ENCODE measurements around the gene PLA2G2A.

DNA sequence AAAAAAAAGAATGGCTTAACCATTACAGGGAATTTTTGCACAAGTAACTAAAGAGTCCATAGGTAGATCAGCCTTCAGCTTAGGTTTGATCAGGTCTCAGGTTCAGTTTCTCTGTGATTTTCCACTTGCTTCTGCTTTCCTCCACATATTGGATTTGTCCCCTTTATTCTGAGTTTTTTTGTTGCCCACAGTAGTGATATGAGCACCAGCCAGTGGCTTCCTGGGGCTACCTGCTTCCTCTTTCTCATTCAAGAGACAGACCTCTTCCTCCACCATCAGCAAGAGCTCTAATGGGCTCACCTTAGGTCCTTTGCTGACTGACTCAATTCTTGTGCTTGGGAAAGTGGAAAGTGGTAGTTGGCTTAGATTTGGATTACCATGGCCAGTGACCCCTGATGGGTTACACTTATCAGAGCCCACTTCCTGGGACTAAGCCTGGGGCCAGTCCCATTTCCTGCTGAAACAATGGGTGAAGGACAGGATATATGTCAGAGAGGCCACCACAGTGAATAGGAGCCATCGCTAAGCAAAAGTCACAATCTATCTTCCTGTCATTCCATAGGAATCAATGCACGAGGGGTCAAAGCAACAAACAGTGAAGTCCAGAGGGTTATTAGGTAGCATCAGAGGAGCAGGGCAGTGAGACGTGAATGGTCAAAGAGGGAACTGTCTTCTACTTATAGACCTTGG, 43.2 kb downstream of the PLA2G2A start:
- TF ChIP-seq, protein P1, sequence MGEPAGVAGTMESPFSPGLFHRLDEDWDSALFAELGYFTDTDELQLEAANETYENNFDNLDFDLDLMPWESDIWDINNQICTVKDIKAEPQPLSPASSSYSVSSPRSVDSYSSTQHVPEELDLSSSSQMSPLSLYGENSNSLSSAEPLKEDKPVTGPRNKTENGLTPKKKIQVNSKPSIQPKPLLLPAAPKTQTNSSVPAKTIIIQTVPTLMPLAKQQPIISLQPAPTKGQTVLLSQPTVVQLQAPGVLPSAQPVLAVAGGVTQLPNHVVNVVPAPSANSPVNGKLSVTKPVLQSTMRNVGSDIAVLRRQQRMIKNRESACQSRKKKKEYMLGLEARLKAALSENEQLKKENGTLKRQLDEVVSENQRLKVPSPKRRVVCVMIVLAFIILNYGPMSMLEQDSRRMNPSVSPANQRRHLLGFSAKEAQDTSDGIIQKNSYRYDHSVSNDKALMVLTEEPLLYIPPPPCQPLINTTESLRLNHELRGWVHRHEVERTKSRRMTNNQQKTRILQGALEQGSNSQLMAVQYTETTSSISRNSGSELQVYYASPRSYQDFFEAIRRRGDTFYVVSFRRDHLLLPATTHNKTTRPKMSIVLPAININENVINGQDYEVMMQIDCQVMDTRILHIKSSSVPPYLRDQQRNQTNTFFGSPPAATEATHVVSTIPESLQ (CRISPR knock-in tag; IDR thresholded peaks at IDR 0.05) = no peak
- TF ChIP-seq, protein P2, sequence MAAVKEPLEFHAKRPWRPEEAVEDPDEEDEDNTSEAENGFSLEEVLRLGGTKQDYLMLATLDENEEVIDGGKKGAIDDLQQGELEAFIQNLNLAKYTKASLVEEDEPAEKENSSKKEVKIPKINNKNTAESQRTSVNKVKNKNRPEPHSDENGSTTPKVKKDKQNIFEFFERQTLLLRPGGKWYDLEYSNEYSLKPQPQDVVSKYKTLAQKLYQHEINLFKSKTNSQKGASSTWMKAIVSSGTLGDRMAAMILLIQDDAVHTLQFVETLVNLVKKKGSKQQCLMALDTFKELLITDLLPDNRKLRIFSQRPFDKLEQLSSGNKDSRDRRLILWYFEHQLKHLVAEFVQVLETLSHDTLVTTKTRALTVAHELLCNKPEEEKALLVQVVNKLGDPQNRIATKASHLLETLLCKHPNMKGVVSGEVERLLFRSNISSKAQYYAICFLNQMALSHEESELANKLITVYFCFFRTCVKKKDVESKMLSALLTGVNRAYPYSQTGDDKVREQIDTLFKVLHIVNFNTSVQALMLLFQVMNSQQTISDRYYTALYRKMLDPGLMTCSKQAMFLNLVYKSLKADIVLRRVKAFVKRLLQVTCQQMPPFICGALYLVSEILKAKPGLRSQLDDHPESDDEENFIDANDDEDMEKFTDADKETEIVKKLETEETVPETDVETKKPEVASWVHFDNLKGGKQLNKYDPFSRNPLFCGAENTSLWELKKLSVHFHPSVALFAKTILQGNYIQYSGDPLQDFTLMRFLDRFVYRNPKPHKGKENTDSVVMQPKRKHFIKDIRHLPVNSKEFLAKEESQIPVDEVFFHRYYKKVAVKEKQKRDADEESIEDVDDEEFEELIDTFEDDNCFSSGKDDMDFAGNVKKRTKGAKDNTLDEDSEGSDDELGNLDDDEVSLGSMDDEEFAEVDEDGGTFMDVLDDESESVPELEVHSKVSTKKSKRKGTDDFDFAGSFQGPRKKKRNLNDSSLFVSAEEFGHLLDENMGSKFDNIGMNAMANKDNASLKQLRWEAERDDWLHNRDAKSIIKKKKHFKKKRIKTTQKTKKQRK (IDR thresholded peaks at IDR 0.05; ENCODE audit: borderline replicate concordance, low read depth, low read length) = no peak
- no peak for TF ChIP-seq EZH2 (IDR thresholded peaks at IDR 0.05; ENCODE audit: borderline replicate concordance, low read depth, low read length)
- TF ChIP-seq CHD4 (IDR thresholded peaks at IDR 0.05; ENCODE audit: insufficient read depth, insufficient replicate concordance, low read depth, low read length, poor library complexity, severe bottlenecking) = no peak
- no peak for TF ChIP-seq GATAD2B (IDR thresholded peaks at IDR 0.05; ENCODE audit: borderline replicate concordance)
